Activated naive CD4-positive, alpha-beta T cell treated with Interleukin-2 at 50 U/mL for 16 hours (primary cell): ENCODE measurements around the gene FAM237A.

Source experiments
- DNase-seq: peaks from one replicate; pipeline ENCODE4 v3.0.0-alpha.2; 2020

FAM237A gene

DNA sequence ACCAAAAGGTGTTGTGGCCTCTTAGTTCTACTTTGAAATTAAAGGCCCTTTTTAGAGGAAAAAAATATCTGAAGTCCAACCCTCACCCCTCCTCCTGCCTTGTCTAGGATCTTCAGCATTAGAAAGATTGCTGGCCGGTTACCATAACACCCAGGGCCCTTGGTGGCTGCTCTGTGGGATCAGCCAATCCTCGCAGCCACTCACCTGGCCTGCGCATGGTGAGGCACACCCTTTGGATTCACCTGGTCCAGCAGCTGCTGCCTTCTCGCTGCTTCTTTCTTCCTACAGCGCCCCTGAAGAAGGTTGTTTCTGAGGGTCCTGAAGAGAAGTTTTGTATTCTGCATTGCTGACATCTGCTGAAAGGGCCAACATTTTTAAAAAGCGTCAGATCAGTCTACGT is 50.7 kb downstream of the FAM237A start:
- no peak for DNase-seq

DNA sequence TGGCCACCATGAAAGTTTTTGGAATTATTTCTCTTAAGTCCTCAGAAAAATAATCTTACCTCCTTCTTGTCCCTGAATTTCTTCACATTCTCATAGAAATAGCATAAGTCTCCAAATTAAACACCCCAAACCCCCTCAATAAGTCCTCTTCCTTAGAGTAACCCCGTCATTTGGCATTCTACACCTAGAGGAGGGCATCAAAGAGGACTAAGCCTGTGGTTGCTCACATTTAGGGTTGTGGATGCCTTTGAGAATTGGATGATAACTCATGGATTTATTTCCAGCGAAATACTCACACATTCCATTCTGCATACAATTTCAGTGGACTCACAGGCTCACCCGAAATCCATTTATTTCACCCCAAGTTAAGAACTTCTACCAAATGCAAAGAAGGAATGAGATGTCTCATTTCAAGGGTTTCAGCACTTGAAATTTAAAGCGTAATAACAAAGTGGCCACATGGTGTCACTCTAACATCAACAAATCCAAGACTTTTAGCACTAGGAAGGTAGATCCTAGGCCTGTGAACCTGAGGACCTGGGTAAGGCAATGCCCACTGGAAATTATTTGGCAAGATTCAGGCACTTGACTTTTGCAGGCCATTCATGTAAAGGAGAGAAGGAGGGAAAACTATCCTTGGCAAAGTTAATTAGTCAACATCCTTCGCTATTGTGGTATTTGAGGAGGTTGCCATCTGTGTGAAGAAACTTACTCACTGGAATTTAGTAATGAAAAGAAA is 51.3 kb downstream of the FAM237A start:
- DNase-seq, result no peak

DNA sequence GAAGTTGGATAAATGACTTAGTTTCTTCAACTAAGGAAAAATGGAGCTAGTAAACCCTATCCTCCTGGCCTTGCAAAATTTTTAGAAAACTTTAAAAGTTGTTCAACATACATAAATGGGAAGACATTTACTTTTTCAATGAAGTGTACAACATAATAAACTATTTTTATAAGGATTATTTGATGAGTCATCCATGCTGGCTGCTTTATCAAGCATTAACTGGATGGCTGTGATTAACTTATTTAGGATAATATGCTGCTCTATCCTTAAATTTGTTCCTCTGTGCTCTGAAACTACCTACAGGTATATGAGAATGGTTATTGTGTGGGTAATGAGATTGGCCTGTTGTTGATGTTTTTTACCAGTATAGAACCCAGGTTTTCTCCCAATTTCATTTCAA is 54.6 kb downstream of the FAM237A start:
- no peak for DNase-seq

DNA sequence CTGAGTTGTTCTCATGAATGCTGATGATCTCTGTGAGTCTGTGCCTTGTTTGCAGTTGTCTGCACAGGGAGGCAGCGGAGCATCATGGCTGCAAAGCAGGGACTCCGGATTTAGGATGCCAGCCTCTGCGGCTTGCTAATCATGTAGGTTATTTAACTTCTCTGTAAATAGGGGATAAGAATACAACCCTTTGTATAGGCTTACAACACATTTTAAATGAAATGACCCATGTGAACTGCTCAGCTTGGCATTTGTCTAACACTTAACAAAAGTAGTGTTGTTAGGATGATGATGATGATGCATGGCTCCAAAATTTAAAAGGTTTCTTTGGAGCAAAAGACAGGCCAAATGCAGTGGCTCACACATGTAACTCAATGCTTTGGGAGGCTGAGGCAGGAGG is 56.5 kb downstream of the FAM237A start:
- DNase-seq, result no peak
